Germinal center (tissue), 1 donor: ENCODE results near the gene RPRD1B.
"Not testable (repeated sequence)": the region's sequence is repeated elsewhere in the genome, so short reads cannot be mapped to it uniquely, and the experiment has no call there.

Experiments used
- DNase-seq: peaks from one replicate; pipeline ENCODE4 v3.0.0; 2012; ENCODE audit warnings: mixed read lengths, low spot score

The RPRD1B gene

GRCh38 chr20:38001173-38001875, 32.2 kb upstream of the RPRD1B start:
- DNase-seq, result no peak

- DNase-seq, result no peak
Observed at GRCh38 chr20:38001981-38002380, 31.6 kb upstream of the RPRD1B start.

- DNase-seq, result no peak
Observed at GRCh38 chr20:38002422-38002821, 31.1 kb upstream of the RPRD1B start.

- DNase-seq, result no peak
Observed at GRCh38 chr20:38004416-38004815, 29.1 kb upstream of the RPRD1B start.

GRCh38 chr20:38005903-38006302, 27.6 kb upstream of the RPRD1B start:
- DNase-seq, result no peak

- DNase-seq, result no peak
Observed at GRCh38 chr20:38007526-38007925, 26.0 kb upstream of the RPRD1B start.

- DNase-seq, result no peak
Observed at GRCh38 chr20:38008233-38008944, 25.2 kb upstream of the RPRD1B start.

- not testable (repeated sequence) for DNase-seq
Observed at GRCh38 chr20:38009416-38009815, 24.1 kb upstream of the RPRD1B start.

GRCh38 chr20:38011696-38012095, 21.9 kb upstream of the RPRD1B start:
- DNase-seq, result no peak

GRCh38 chr20:38012332-38012731, 21.2 kb upstream of the RPRD1B start:
- DNase-seq, result no peak

- no peak for DNase-seq
Observed at GRCh38 chr20:38013887-38014286, 19.7 kb upstream of the RPRD1B start.

GRCh38 chr20:38017959-38018358, 15.6 kb upstream of the RPRD1B start:
- no peak for DNase-seq

- no peak for DNase-seq
Observed at GRCh38 chr20:38018385-38018784, 15.2 kb upstream of the RPRD1B start.

GRCh38 chr20:38021087-38021772, 12.3 kb upstream of the RPRD1B start:
- DNase-seq, result no peak

- DNase-seq, result no peak
Observed at GRCh38 chr20:38023181-38024001, 10.2 kb upstream of the RPRD1B start.

GRCh38 chr20:38024496-38024895, 9.1 kb upstream of the RPRD1B start:
- no peak for DNase-seq

- DNase-seq, result no peak
Observed at GRCh38 chr20:38029453-38029852, 4.1 kb upstream of the RPRD1B start.

GRCh38 chr20:38031957-38032356, 1.6 kb upstream of the RPRD1B start:
- no peak for DNase-seq

- DNase-seq, result peak; percentile 65
Observed at GRCh38 chr20:38032585-38033329, 789 bp upstream of the RPRD1B start.

- no peak for DNase-seq
Observed at GRCh38 chr20:38034108-38034649, 633 bp downstream of the RPRD1B start.

GRCh38 chr20:38034961-38035360, 1.4 kb downstream of the RPRD1B start:
- DNase-seq, result no peak
